Measurements from ENCODE around the gene RIPPLY3. TPM values are rescaled to one million over a fixed set of nuclear protein-coding genes. Genes with fewer than 3 reads are reported as not detected.

The RIPPLY3 gene
- total and polyA plus RNA-seq, 4 donors, result 0.08 to 0.21 (median 0.13) TPM; not detected in 1

- Histone ChIP-seq H3K9ac (ENCODE audit: low read depth in 1 of 2, low read length in 2 of 2) (no peak overlapping the region), H3K9me3 (ENCODE audit: control insufficient read depth in 4 of 4, low read length in 3 of 4) (no peaks in the 10 kb centered on the region), H3K4me1 (ENCODE audit: control insufficient read depth in 4 of 4, insufficient read depth in 4 of 4, low read length in 3 of 4) (peaks cover 0 to 4% (median 0%) of the 10 kb centered on the region in 4 donors), H3K27ac (ENCODE audit: low read depth in 1 of 2, low read length in 2 of 2) (no peak overlapping the region), H3K36me3 (ENCODE audit: control insufficient read depth in 4 of 4, insufficient read depth in 3 of 4, low read depth in 1 of 4, low read length in 3 of 4) (no peaks in the 10 kb centered on the region), H3K4me3 (ENCODE audit: low read depth in 1 of 3, low read length in 3 of 3) (no peak overlapping the region), H3K27me3 (ENCODE audit: control insufficient read depth in 4 of 4, insufficient read depth in 4 of 4, low read length in 3 of 4) (no peaks in the 10 kb centered on the region)
- TF ChIP-seq FOXA2 (IDR thresholded peaks at IDR 0.05), result no peak
- no peak for TF ChIP-seq YY1 (IDR thresholded peaks at IDR 0.05)
- no peak for TF ChIP-seq HNF4A (conservative IDR thresholded peaks at IDR 0.05)
- no peak for TF ChIP-seq GABPA (IDR thresholded peaks at IDR 0.05 in 1 of 2, conservative IDR thresholded peaks at IDR 0.05 in 1 of 2)
- TF ChIP-seq SP1 (IDR thresholded peaks at IDR 0.05), result no peak
- no peak for TF ChIP-seq MAX (IDR thresholded peaks at IDR 0.05)
- TF ChIP-seq JUND (IDR thresholded peaks at IDR 0.05), result no peak
- no peak for TF ChIP-seq EGR1 (IDR thresholded peaks at IDR 0.05; ENCODE audit: low read depth in 2 of 2)
- no peak for TF ChIP-seq FOXA1 (IDR thresholded peaks at IDR 0.05)
- TF ChIP-seq HNF4G (IDR thresholded peaks at IDR 0.05), result no peak
- TF ChIP-seq RAD21 (IDR thresholded peaks at IDR 0.05), result no peak
- 94% methylated on average over 14 of the region's 14 CpGs for WGBS
- no peak for DNase-seq (ENCODE audit: low spot score)
Observed at GRCh38 chr21:36973986-36974850, 32.3 kb upstream of the RIPPLY3 start.

- H3K27me3 ChIP-seq (ENCODE audit: control insufficient read depth in 4 of 4, insufficient read depth in 4 of 4, low read length in 3 of 4), result no peaks in the 10 kb centered on the region
- no peak overlapping the region for H3K27ac ChIP-seq (ENCODE audit: low read depth in 1 of 2, low read length in 2 of 2)
- H3K36me3 ChIP-seq (ENCODE audit: control insufficient read depth in 4 of 4, insufficient read depth in 3 of 4, low read depth in 1 of 4, low read length in 3 of 4), result peaks cover 0 to 2% (median 0%) of the 10 kb centered on the region in 4 donors
- H3K4me1 ChIP-seq (ENCODE audit: control insufficient read depth in 4 of 4, insufficient read depth in 4 of 4, low read length in 3 of 4), result peaks cover 0 to 4% (median 0%) of the 10 kb centered on the region in 4 donors
- 96% methylated on average over 6 of the region's 6 CpGs for WGBS
- H3K4me3 ChIP-seq (ENCODE audit: low read depth in 1 of 3, low read length in 3 of 3), result no peak overlapping the region
- H3K9me3 ChIP-seq (ENCODE audit: control insufficient read depth in 4 of 4, low read length in 3 of 4), result no peaks in the 10 kb centered on the region
- DNase-seq (ENCODE audit: low spot score), result no peak
- TF ChIP-seq, protein P1, sequence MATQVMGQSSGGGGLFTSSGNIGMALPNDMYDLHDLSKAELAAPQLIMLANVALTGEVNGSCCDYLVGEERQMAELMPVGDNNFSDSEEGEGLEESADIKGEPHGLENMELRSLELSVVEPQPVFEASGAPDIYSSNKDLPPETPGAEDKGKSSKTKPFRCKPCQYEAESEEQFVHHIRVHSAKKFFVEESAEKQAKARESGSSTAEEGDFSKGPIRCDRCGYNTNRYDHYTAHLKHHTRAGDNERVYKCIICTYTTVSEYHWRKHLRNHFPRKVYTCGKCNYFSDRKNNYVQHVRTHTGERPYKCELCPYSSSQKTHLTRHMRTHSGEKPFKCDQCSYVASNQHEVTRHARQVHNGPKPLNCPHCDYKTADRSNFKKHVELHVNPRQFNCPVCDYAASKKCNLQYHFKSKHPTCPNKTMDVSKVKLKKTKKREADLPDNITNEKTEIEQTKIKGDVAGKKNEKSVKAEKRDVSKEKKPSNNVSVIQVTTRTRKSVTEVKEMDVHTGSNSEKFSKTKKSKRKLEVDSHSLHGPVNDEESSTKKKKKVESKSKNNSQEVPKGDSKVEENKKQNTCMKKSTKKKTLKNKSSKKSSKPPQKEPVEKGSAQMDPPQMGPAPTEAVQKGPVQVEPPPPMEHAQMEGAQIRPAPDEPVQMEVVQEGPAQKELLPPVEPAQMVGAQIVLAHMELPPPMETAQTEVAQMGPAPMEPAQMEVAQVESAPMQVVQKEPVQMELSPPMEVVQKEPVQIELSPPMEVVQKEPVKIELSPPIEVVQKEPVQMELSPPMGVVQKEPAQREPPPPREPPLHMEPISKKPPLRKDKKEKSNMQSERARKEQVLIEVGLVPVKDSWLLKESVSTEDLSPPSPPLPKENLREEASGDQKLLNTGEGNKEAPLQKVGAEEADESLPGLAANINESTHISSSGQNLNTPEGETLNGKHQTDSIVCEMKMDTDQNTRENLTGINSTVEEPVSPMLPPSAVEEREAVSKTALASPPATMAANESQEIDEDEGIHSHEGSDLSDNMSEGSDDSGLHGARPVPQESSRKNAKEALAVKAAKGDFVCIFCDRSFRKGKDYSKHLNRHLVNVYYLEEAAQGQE (IDR thresholded peaks at IDR 0.05), result no peak
- no peak for TF ChIP-seq TAF1 (conservative IDR thresholded peaks at IDR 0.05)
- no peak for TF ChIP-seq ATF3 (IDR thresholded peaks at IDR 0.05)
- TF ChIP-seq CTCF (IDR thresholded peaks at IDR 0.05; ENCODE audit: low read depth, low read length, missing input control), result no peak
- TF ChIP-seq HNF4G (IDR thresholded peaks at IDR 0.05), result no peak
- no peak for TF ChIP-seq ZBTB33 (IDR thresholded peaks at IDR 0.05)
- no peak for TF ChIP-seq MAX (IDR thresholded peaks at IDR 0.05)
- TF ChIP-seq SP1 (IDR thresholded peaks at IDR 0.05), result no peak
- no peak for TF ChIP-seq FOXA1 (IDR thresholded peaks at IDR 0.05)
- TF ChIP-seq FOXA2 (IDR thresholded peaks at IDR 0.05), result no peak
- no peak for TF ChIP-seq JUND (IDR thresholded peaks at IDR 0.05)
- TF ChIP-seq YY1 (IDR thresholded peaks at IDR 0.05), result no peak
- H3K9ac ChIP-seq (ENCODE audit: low read depth in 1 of 2, low read length in 2 of 2), result no peak overlapping the region
Observed at GRCh38 chr21:36974851-36975192, 31.7 kb upstream of the RIPPLY3 start.
